ENCODE data around the gene NUP37.

NUP37 gene

DNA sequence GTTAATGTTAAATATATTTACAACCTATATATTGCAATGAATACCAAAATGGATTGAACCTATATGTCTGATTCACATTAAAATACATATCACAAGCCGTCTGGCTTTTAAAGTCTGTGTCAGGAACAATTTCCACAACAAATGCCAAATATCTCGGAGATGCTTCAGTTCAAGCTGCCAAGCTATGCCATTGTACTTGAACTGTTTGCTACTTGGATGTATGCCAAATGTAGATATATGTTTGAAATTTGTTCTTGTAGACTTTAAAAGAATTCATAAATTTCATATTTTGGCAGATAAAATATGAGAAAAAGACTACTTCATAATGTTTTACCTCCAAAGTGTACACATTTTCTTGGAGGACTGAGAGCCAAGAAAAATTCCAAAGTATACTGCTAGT lies 95.1 kb downstream of the NUP37 start:
- TF ChIP-seq POLR2A (IDR thresholded peaks at IDR 0.05; ENCODE audit: low read length) (no peak), GATA1 (IDR thresholded peaks at IDR 0.05; ENCODE audit: low read depth, low read length) (no peak)

DNA sequence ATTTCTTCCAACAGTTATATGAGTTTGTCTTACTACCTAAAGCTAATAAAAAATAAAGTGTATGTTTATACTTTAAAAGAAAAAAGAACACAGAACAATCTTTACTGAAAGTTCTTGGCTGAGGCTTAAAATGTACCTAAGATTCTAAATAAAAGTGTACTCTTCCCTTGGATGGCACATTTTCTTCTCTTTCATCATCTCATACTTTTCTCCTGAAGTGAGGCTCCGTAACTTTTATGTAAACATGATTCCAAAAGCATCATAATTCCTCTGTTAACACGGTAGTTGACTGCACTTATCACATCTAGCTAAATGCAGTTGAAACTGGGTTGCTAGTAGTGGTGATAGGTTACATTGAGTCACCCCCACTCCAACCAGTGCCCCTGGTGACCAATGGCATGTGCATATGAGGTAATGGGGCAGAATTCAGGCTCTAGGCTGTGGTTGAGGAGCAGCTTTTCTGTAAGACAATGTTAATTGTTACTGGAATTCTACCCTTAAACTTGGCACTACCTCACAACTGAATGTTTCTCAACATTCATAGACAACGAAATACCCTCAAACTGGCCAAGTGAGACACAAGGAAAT lies 96.5 kb downstream of the NUP37 start:
- no peak for TF ChIP-seq POLR2A (IDR thresholded peaks at IDR 0.05; ENCODE audit: low read length)
- no peak for TF ChIP-seq GATA1 (IDR thresholded peaks at IDR 0.05; ENCODE audit: low read depth, low read length)
- no peak for DNase-seq

More for the DNA sequence above, 95.1 kb downstream of the NUP37 start:
- DNase-seq, result no peak

Data from erythroblast (primary cell).